GM08714 (cell line): ENCODE results near the gene MPZL3.
A peak's percentile ranks its signal among the peaks of the same experiment; 100 is the strongest.

ENCODE experiments used
- H3K4me3 ChIP-seq: fragments of 200-500 bp; sonication (Bioruptor generic); 2 replicates; pipeline ENCODE4 v1.5.1; 2014; ENCODE audit warnings: mild to moderate bottlenecking, low read length, inconsistent platforms
- ZNF274 ChIP-seq: IDR thresholded peaks from 2 replicates; pipeline ENCODE4 v1.6.1; 2012; ENCODE audit warnings: mild to moderate bottlenecking, low read depth, low read length

The MPZL3 gene, protein sequence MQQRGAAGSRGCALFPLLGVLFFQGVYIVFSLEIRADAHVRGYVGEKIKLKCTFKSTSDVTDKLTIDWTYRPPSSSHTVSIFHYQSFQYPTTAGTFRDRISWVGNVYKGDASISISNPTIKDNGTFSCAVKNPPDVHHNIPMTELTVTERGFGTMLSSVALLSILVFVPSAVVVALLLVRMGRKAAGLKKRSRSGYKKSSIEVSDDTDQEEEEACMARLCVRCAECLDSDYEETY

DNA sequence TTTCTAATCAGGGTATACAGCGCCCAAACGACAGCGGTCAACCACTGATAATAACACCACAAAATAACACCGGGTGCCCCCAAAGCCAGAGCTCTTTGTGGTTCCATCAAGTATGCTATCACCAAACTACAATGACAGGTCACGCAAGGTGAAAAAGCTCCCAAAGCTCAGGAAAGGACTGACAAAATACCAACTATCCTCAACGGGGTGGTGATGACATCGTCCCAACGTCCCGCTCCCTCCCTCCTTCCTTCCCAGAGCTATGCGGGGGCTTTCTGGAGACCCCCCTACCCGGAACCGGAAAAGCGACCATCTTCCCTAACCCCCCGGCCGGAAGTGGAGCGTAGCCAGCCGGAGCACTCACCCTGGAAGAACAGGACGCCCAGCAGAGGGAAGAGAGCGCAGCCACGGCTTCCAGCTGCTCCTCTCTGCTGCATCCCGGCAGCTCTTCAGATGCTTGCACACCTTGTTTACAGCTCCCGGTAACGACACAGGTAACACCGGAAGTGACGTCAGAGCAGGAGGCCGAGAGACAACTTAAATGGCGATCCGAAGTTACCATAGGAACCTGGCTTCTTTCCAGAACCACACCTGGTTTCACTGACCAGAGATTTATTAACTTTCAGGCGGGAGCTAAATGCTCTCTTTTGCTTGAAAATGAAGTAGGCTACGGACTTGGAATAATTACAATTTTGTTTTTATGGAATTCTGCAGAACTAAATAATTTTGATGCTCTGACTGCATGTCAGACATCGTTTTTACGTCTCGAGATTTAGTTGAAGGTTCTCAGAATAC lies at the start of gene MPZL3:
TSS of gene MPZL3 (minus strand) at position 508 of the 795 bp plus-strand sequence. CDS start at position 437, 71 bp downstream.
- no peak for TF ChIP-seq ZNF274
- H3K4me3 ChIP-seq, result peak within 1 kb of the TSS; percentile 74

DNA sequence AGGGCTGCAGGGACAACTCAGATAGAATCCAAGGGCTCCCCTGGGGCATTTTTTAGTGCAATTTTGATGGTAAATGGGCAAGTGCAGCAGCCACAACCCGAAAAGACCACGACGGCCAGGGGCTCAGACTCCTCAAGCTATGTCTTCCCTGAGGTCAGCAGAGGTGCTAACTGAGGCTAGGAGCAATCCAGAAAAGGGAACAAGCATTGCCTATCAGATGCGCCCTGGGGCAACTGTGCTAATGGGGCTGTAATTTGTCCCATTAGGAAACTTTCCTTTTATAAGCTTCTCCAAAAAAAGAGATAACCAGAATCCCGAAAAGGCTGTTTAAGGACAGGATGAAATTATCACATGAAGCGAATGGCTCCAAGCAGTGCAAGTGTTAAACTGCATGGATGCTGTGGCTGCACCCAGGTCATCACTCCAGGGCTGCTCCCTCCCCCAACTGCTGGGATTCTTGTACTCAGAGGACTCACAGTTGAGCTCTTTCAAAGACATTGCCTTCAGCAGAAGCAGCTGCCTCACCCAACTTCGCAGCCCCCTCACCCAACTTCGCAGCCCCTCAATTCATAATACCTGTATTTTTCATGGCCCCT lies 49.5 kb upstream of the MPZL3 start:
- no peak overlapping the region for H3K4me3 ChIP-seq
- no peak for TF ChIP-seq ZNF274

DNA sequence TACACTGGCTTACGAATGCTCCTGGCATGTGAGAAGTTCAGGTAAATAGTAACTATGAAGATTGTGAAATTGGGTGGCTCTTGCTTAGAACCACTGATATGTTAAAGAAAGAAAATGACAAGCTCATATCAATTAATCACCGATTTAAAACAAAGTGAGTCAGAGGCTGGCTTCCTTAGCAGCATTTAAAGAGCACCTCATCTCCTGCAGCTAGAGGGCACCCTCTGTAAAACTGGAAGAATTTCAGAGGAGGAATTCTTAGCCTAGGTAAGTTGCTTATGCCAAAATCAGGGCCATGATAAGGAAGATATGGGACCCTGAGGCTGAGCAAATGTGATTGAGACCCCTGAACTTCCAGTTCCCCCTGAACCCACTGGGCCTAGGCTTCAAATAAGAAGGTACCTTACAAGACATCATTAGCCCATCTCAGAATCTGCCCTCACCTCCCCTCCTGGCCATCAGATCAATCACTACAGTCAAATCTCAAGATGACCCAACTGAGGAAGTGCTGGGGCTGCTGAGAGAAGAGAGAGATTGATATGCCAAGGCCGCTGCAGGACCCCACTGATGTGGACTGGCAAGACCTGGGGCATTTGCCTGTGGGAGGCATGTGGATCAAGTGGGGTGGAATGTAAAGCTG lies 43.8 kb upstream of the MPZL3 start:
- no peak for TF ChIP-seq ZNF274
- no peak overlapping the region for H3K4me3 ChIP-seq

DNA sequence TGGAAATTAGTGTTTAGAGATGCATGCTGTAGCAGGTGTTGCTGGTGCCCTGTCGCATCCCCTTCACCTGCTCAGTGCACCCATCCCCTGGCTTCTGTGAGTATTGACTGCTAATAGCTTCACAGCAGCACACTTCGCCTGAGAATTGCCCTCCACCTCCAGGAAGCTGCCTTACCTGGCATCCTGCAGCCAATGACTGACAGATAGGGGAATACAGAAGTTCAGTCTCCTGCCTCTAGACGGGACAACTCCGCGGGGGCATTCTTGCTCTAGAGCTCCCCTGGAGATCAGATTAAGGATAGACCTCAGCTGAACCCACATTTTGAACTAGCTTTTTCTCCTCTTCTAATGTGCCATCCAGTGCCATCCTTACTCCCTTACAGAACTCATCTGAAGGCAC lies 43.0 kb upstream of the MPZL3 start:
- no peak for TF ChIP-seq ZNF274
- H3K4me3 ChIP-seq, result no peak overlapping the region

DNA sequence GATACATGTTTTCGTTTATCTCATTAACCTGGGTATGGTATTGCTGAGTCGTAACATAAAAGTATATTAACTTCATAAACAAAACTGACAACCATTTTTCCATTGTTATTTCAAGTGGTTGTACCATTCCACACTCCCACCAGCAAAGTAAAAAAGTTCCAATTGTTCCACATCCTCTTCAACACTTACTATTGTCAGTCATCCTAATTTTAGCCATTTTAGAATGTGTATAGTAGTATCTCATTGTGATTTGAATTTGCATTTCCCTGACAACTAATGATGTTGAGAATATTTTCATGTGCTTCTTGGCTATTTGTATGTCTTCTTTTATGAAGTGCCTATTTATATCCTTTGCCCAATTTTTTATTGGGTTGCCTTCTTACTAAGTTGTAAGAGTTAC lies 41.9 kb upstream of the MPZL3 start:
- TF ChIP-seq ZNF274, result no peak
- H3K4me3 ChIP-seq, result no peak overlapping the region

DNA sequence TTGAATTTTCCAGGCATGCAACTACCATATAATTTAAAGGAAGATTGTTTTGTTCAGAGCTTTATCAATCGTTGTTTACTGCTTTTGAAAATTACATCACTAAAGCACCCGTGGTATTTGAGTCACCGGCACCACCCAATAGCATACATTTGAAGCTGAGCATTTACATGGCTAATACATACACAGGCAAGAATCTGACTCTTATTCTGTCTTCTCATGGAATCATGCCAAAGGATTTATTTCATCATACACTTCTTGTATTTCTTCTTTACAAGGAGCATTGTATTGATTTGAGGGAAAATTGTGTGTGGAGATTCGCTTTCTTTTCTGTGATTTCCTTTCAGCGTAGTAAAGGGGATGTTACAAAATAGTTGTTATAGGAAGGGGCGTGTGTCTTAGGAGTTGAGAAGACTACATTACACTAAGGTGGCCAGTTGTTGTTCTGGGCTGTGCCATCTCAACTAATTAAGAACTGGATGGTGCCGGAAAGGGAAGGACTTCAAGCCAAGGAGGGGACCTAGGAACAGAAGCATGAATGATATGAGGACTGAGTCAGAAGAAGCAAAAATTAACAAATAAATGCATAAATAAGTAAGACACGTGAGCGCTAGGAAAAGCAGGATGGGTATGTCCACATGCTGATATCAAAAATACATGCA lies 39.4 kb upstream of the MPZL3 start:
- no peak overlapping the region for H3K4me3 ChIP-seq
- TF ChIP-seq ZNF274, result no peak

DNA sequence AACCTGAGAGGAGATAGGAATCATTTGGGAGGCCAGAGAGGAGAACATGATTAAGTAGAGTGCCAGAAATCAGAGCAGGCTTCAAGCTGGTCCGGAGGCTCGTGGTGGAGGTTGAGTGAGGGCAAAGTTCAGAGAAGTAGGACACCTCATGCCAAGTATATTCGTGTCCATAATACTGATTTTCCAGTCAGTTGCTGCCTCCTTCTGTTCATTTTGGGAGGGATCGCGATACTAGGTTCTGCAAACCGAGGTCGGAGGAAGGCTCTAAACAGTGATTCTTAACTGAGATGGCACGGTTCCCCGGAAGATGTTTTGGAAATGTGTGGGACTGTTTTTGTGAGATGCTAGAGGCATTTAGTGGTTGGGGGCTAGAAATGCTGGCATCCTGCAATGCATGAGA lies 38.8 kb upstream of the MPZL3 start:
- no peak for TF ChIP-seq ZNF274
- H3K4me3 ChIP-seq, result no peak overlapping the region

DNA sequence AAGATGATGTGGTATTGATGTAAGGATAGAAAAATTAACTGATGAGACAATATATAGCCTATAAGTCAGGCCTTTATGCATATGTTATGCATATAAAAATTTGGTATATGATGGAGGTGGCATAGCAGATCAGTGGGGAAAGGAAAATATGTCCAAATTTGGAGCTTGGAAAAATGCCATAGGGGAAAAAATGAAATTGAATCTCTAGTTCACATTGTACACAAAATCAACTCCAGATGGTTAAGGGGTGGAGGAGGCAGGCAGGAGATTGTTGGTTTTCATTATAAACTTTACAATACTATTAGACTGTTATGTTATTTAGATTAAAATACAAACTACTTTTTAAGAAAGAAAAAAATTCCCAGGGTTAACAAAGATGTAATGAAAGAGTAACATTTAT lies 37.2 kb upstream of the MPZL3 start:
- no peak for TF ChIP-seq ZNF274
- no peak overlapping the region for H3K4me3 ChIP-seq

DNA sequence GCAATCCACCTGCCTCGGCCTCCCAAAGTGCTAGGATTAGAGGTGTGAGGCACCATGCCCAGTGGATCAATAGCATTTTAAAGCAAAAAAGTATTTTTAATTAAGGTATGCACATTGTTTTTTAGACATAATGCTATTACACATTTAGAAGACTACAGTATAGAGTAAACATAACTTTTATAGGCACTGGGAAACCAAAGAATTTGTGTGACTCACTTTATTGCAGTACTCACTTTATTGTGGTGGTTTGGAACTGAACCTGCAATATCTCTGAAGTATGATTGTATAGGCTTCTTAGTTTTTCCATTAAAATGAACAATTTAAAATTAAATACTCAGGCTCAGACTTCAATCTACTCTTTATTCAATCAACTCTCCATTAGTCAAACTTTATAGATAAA lies 34.8 kb upstream of the MPZL3 start:
- H3K4me3 ChIP-seq, result no peak overlapping the region
- TF ChIP-seq ZNF274, result no peak

DNA sequence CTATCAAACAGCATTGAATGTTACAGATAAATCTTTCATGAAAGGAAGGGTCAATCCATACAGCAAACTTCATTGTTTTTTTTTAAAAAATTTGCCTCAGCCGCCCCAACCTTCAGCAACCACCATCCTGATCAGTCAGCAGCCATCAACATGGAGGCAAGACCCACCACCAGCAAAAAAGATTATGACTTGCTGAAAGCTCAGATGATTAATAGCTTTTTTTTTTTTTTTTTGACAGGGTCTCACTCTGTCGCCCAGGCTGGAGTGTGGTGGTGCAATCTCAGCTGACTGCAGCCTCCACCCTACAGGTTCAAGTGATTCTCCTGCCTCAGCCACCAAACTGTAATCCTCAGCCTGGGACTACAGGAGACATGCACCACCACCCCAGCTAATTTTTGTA lies 34.4 kb upstream of the MPZL3 start:
- no peak for TF ChIP-seq ZNF274
- no peak overlapping the region for H3K4me3 ChIP-seq

DNA sequence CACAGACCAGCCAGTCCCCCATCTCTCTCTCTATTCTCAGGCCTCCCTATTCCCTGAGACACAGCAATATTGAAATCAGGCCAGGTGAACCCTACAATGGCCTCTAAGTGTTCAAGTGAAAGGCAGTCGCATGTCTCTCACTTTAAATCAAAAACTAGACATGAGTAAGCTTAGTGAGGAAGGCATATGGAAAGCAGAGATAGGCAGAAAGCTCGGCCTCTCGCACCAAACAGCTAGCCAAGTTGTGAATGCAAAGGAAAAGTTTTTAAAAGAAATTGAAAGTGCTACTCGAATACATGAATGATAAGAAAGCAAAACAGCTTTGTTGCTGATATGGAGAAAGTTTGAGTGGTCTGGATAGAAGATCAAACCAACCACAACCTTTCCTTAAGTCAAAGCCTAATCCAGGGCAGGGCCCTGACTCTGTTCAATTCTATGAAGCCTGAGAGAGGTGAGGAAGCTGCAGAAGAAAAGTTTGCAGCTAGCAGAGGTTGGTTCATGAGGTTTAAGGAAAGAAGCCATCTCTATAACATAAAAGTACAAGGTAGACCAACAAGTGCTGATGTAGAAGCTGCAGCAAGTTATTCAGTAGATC lies 31.7 kb upstream of the MPZL3 start:
- no peak for TF ChIP-seq ZNF274
- H3K4me3 ChIP-seq, result no peak overlapping the region

DNA sequence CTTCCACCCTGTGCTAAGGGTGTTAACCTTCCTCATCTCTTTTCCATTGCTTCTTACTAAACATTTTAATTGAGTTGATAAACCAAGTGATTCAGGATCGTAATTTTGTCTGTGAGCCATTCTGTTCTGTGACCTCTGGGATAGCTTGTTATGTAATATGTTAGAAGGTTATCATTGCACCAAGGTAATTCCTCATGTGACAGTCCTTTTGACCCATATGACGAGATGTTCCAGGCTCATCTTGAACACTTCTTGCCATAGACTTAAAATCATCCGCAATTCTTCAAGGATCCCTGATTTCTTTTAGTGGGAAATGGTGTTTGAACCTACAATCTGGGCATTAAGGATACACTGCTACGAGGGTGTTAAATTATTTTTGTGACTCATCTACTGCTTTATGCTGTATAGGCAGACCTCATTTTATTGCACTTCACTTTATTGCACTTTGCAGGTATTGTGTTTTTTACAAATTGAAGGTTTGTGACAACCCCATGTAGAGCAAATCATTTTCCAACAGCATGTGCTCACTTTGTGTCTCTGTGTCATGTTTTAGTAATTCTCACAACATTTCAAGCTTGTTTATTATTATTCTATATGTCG lies 31.0 kb upstream of the MPZL3 start:
- TF ChIP-seq ZNF274, result no peak
- H3K4me3 ChIP-seq, result no peak overlapping the region

DNA sequence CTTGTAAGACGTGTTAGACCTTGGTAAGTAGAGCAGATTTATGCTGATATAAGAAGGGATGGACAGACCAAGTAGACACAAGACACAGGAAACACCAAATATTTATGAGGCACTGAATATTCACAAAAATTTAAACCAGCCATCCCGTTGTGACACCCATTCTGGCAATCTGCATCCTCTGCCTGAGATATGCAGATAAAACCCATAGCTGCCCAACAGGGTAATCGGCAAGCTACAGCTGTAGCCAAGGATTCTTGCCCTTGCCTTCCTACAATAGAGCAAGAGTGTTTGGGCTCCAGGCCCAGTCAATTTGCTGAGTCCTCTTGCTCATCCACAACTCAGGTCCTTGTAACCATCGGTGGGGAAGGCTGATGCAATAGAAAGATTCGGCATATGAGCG lies 30.4 kb upstream of the MPZL3 start:
- no peak for TF ChIP-seq ZNF274
- H3K4me3 ChIP-seq, result no peak overlapping the region

DNA sequence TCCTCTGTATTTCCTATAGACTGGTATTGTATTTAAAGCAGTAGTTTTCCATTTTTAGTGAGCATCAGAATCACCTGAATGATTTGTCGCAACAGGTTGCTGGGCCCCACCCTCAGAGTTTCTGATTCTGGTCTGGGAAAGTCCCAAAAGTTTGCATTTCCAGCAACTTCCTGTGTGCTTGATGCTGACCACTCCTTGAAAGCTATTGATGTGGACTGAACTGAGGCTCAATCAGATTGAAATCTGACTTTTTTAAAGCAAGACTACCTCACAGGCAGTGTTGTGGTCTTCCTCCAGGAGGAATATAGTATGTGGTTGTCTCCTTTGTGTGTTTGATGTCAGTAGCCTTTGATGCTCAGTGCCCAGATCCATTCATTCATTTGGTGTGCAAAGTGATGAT lies 29.1 kb upstream of the MPZL3 start:
- no peak overlapping the region for H3K4me3 ChIP-seq
- no peak for TF ChIP-seq ZNF274

DNA sequence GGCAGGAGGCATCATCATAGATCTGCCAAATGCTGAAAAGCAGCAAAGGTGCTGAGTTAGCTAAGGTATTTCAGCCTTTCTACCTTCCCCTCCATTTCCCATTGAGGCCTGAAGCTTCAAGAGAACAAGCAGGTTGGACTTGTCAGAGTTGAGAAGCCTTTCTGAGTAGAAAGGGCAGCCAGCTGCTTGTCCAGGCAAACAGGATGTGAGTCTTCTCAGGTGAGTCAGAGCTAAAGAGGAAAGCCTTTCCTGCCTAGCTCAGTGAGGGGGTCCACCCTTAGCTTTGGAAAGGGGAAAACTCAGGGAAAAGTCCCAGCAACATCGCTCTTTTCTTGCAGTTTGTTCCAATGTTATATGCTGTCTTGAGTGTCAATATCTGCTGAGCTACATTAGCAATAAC lies 25.1 kb upstream of the MPZL3 start:
- TF ChIP-seq ZNF274, result no peak
- H3K4me3 ChIP-seq, result no peak overlapping the region
